SU-DHL-6 (cell line): ENCODE results near the gene SLC12A8.

Experiments used
- EZH2phosphoT487 ChIP-seq: fragments of 200-600 bp; sonication (generic), shearing (Covaris generic); conservative IDR thresholded peaks from 2 replicates; pipeline ENCODE4 v1.6.1; 2018; ENCODE audit warnings: mild to moderate bottlenecking, antibody characterized with exemption, low read length, moderate library complexity, mixed read lengths
- TF ChIP-seq, protein P1 (sequence below): fragments of 200-600 bp; sonication (generic); IDR thresholded peaks from one replicate; pipeline ENCODE4 v1.5.1; 2017; ENCODE audit warnings: antibody characterized with exemption, mild to moderate bottlenecking, low read length, moderate library complexity; ENCODE audit not compliant: insufficient read depth, poor library complexity, severe bottlenecking

DNA sequence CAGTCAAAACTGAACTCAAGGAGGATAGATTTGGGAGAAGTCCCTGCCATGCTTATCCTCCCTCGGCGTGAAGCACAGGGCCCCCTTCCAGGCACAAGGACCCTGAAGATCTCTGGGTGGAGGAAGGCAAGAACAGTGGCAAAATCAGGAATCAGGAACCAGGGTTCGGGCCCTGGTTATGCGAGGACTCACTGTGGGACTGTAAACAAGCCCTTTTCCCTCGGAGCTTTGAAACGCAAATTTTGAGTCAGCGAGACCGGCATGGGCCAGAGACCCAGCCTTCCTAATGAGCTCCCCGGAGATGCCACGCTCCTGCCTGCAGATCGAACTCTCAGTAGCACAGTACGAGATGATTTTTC, 70.1 kb downstream of the SLC12A8 start:
- TF ChIP-seq, protein P1, sequence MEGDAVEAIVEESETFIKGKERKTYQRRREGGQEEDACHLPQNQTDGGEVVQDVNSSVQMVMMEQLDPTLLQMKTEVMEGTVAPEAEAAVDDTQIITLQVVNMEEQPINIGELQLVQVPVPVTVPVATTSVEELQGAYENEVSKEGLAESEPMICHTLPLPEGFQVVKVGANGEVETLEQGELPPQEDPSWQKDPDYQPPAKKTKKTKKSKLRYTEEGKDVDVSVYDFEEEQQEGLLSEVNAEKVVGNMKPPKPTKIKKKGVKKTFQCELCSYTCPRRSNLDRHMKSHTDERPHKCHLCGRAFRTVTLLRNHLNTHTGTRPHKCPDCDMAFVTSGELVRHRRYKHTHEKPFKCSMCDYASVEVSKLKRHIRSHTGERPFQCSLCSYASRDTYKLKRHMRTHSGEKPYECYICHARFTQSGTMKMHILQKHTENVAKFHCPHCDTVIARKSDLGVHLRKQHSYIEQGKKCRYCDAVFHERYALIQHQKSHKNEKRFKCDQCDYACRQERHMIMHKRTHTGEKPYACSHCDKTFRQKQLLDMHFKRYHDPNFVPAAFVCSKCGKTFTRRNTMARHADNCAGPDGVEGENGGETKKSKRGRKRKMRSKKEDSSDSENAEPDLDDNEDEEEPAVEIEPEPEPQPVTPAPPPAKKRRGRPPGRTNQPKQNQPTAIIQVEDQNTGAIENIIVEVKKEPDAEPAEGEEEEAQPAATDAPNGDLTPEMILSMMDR, result no peak
- TF ChIP-seq EZH2phosphoT487, result no peak
